Stimulated activated CD4-positive, alpha-beta T cell treated with anti-CD3 and anti-CD28 coated beads, Interleukin-12 subunit alpha, Interleukin-12 subunit beta, amount 100 ng/mL, for 4 hours (primary cell): Measurements from ENCODE around the gene WDR82.

Experiments used
- DNase-seq: peaks from one replicate; pipeline ENCODE4 v3.0.0-alpha.2; 2020

The WDR82 gene

GRCh38 chr3:52236424-52236886, 42.0 kb downstream of the WDR82 start:
- no peak for DNase-seq

DNA sequence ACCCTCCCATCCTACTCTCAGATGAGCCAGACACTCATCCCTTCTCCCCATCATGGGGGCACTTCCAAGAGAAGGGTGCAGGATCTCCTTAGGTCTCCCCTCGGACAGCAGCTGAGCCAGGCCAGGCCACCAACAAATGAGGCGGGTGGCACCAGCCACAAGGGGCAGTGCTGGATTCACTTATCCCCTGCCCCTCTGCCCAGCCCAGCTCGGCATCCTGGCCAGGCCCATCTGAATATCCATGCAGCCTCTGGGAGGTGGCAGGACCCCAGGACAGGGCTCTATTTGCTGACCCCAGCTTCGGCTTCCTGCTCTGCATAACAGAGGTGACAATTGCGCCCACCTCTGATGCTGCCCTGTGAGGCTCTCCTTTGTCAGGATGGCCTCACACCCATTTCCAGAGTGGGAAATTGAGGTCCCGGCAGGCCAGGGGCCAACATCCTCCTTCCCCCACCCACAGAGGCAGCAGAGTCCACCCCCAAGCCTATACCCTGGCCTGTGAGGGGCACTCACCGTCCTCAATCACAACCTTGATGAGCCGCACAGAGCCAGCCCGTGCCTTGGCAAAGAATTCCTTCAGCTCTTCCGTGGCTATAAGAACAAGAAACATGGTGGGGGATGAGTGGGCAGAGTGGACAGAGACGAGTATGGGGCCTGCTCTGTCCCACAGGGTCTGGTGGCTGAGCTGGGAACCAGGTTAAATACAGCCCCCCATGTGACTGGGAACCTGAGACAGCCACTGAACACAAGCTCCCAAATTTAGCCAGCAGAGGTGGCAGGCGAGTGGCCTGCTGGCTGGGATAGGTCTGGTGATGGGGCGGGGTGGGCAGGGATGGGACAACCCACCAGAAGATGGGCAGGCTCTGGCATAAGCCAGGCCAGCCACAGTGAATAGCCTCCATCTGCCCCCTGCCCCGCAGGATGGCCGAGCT, 43.7 kb downstream of the WDR82 start:
- DNase-seq: no peak

GRCh38 chr3:52233968-52234367, 44.5 kb downstream of the WDR82 start:
- no peak for DNase-seq

DNA sequence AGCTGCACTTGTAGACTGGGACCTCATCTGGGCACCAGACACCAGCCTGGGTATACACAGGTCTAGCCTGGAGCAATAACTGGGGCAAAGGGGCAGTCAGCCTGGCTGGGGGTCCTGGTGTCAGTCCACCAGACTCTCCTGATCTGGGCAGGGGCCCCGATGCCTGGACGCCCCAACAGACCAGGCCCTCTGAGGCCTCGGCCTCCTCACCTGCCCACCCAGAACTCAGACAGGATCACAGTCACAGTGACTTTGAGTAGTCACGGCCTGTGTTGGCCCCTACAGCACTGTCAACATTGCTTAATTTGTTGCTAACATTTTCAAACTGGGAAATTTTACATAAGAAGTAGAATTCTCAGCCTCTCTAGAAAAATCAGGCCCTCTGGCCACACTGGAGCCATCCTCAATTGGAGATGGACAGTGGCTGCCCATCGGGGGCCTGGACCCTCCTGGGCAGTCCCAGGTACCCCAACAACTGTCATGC, 45.3 kb downstream of the WDR82 start:
- no peak for DNase-seq

DNA sequence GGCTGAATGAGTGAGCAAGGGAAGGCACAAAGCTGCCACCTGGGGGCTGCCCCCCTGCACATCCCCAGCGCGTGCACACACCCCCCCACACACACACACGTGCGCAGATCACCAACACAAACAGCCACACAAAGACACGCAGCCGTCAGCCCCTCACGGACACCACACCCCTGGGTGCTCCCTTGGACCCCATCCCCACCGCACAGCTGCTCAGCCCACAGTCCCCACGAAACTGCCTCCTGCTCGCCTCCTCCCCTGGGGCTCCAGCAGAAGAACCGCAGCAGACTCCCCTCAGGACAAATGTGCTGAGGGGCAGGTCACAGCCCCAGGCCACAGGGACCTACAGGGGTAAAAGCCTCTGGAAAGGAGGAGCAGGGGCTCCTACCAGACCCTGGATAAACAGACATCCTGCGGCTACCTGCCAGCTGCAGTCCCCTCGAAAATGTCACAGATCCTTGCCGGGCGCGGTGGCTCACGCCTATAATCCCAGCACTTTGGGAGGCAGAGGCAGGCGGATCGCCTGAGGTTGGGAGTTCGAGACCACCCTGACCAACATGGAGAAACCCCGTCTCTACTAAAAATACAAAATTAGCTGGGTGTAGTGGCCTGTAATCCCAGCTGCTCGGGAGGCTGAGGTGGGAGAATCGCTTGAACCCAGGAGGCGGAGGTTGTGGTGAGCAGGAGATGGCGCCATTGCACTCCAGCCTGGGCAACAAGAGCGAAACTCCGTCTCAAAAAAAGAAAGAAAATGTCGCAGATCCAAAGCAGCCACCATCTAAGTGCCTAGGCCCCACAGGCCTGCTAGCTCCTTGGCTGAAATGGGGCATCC, 46.0 kb downstream of the WDR82 start:
- DNase-seq: no peak

GRCh38 chr3:52231502-52232278, 46.8 kb downstream of the WDR82 start:
- peak; percentile 93 for DNase-seq

DNA sequence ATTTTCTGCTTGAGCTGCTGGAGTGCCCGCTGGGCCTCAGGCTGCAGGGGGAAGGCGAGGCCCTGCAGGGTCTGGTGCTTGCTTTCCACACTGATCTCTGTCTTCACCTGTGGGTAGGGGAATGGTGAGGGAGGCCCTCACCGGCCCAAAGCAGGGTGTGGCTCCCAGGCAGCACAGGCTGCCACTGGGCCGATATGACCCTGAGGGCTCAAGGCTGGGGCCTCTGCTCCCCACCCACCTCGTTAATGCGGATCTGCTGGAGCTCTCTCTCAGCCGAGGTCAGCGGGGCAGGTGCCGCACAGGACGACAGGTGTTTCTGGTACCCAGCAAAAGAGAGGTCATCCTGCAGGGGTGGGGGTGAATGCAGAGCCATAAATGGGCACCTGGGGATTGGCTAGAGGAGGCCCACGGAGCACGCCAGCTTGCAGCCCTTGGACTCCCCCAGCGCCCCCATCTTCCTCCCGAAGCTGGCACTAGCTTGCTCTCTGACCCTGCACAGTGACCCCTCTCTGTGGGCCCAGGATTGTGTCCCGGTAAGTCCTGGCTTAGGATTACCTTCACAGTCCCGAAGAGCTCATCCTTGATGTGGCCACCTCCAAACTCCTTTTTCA, 47.5 kb downstream of the WDR82 start:
- no peak for DNase-seq

GRCh38 chr3:52230461-52230860, 48.0 kb downstream of the WDR82 start:
- no peak for DNase-seq

- DNase-seq: no peak
These were observed 48.8 kb downstream of the WDR82 start for GRCh38 chr3:52229656-52230055.

DNA sequence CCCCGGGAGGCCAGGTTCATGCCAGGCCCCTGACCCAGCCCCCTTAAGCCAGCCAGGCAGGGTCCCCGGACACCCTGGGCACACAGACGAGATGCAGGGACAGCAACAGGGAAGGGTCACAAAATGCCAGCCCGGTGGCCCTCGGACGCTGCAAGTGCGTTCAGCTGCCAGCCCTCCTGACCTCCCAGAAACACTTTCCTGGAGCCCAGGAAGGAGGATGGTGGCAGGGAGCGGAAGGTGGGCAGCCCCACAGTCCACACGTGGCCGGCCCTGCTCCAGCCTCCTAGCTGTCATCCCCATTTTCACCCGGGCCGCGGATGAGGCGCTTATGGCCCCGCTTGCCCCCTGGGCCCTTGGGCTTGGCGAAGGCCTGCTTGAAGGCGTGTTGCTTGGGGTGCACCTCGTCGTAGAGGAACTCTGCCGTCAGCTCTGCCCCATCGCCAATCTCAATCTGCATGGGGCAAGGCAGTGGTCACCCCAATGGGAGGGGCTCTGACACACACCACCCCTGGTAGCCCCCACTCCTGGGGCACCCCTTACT, 49.6 kb downstream of the WDR82 start:
- DNase-seq: no peak

DNA sequence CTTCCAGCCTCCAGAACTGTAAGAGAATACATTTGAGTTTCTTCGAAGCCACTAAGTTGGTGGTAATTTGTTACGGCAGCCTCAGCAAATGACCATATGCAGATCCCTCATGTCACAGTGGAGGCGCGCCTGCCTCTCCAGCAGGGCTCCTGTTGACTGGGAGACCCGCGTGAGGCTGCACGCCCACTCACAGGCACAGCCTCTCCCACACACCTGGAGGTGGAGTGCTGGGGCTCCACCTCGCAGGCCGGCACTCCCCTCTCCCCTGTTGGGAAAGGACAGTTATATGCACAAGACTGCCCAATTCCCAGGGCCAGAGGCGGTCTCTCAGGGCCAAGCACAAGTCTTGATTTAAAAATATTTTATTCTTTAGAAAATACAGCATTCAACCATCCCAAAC, 50.2 kb downstream of the WDR82 start:
- DNase-seq: no peak

DNA sequence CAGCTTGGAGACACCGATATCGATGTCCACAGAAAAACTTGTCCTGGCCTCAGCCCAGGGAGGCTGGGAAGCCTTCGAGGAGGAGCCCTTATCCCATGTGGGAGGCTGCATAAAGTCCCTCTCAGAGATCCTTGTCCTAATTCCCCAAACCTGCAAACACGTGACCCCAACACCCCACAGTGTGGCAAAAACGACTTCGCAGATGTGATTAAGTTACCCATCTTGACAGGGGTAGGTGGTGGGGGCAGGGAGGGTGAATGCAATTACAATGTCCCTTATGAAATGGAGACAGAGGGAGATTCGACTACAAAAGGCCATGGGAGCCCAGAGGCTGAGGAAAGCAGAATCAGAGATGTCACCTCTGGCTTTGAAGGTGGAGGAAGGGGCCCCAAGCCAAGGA, 50.7 kb downstream of the WDR82 start:
- no peak for DNase-seq

DNA sequence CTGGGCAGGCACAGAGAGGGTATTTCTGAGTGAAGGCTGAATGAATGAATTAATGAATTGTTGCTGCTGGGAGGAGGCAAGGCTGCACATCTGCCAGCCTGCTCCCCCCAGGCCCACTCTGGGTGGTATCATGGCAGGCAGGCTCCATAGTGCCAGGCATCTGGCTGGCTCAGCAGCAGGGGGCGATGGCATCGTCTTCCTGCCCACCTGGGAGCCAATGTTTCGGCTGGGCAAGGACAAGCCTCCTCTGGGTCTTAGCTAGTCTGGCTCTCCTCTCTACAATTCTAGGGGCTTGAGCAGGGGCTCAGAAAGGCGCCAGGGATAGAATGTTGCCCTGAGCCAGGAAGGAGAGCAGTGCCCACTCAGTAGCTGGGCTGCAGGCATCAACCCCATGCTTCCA, 51.3 kb downstream of the WDR82 start:
- no peak for DNase-seq

DNA sequence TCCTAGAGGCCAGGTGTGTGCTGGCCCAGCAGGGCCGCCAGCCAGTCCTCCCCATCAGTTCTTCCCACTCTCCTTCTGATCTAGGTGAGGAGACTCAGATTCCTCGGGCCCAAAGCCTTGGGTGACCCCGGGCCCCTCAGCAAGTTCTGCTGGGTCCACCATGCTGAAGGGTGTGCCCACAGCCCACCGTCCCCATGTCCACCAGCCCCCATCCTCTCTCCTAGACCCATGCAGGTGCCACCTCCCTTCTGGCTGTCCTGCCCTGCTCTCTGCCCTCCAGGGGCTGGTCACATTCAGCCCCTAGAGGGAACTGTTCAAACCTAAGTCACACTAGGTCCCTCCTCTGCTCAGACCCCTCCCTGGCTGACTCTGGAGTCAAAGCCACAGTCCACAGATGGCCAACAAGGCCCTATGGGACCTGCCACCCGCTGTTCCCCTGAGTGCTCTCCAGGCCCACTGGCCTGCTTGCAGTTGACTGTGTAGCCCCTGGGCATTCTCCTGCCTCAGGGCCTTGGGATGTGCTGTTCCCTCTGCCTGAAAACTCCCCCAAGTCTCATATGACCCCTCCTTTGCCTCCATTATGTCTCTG, 52.1 kb downstream of the WDR82 start:
- DNase-seq: no peak

GRCh38 chr3:52225452-52226228, 52.8 kb downstream of the WDR82 start, which contains the start of gene TLR9:
Gene TLR9 (minus strand): TSS chr3:52225645. CDS start chr3:52225529, 116 bp downstream.
- no peak for DNase-seq

DNA sequence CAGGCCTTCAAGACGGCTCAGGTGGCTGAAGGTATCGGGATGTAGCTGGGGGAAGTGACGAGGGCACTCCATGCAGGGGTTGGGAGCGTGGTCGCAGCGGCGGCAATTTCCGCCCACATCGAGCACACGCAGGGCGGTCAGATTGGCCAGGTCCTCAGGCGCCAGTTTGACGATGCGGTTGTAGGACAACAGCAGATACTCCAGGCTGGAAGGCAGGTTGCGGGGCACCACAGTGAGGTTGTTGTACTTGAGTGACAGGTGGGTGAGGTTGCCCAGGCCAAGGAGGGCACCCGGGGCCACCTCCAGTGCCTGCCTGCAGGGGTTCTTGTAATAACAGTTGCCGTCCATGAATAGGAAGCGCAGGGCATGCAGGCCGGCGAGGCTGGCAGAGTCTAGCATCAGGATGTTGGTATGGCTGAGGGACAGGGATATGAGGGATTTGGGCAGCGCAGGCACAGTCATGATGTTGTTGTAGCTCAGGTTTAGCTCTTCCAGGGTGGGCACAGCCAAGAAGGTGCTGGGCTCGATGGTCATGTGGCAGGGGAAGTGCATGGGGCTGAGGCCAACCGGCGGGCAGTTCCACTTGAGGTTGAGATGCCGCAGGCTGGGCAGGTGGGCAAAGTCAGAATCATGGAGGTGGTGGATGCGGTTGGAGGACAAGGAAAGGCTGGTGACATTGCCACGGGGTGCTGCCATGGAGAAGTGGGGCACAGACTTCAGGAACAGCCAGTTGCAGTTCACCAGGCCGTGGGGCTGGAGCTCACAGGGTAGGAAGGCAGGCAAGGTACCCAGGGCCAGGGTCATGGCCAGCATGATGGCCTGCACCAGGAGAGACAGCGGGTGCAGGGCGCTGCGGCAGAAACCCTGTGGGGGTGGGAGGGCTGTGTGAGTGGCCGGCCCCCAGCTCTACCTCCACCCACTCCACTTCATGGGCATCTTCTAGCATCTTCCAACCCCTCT, 54.7 kb downstream of the WDR82 start:
- DNase-seq: no peak

- DNase-seq: no peak
These were observed 55.9 kb downstream of the WDR82 start for GRCh38 chr3:52222319-52223221.

- no peak for DNase-seq
These were observed 56.7 kb downstream of the WDR82 start for GRCh38 chr3:52221563-52222318.
